ENCODE measurements around the gene FGF19. TPM values are rescaled to one million over a fixed set of nuclear protein-coding genes. Genes with fewer than 3 reads are reported as not detected.
"Not testable (repeated sequence)": the region's sequence is repeated elsewhere in the genome, so short reads cannot be mapped to it uniquely, and the experiment has no call there.

Gene FGF19
- total RNA-seq, 1 donor from 2014 or later: not detected

DNA sequence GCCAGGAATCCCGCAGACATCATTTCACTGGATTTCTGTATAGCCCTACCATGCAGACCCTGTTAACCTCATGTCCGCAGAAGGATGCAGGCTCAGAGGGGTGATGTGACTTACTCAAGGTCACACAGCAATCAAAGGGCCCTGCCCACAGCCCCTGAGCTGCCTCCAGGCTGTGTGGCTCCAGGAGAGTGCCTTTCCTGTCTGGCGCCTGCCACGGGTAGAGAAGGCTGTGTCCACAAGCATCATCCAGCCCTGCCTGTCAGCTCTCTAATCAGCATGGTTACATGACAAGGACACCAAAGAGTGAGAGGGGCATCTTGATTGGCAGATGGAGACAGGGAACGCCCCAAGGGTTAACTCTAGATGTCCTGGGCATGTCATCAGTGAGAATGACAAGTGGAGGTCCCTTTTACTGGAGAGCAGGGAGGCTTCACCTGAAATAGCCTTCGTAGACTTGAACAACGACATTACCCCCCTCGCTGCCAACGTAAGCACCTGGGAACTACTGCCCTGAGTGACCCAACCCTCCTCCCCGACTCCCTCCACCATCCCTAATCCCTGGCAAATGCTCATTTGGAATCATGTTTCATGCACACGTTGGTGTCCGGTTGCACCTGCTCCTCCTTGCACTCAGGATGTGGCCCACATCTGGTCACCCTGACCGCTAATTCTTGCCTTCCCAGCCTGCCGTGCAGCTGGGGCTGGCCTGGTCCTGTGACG lies 6.9 kb downstream of the FGF19 start:
- no peak for DNase-seq (ENCODE audit: low read depth in 2 of 2)

DNA sequence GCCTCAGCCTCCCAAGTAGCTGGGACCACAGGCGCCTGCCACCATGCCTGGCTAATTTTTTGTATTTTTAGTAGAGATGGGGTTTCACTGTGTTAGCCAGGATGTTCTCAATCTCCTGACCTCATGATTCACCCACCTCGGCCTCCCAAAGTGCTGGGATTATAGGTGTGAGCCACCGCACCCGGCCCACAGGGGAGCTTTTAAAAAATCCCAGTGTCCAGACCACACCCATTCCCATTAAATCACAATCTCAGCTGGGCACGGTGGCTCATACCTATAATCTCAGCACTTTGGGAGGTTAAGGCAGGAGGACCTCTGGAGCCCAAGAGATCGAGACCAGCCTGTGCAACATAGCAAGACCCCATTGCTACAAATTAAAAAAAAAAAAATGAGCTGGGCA lies 7.8 kb downstream of the FGF19 start:
- not testable (repeated sequence) for DNase-seq (ENCODE audit: low read depth in 2 of 2)

DNA sequence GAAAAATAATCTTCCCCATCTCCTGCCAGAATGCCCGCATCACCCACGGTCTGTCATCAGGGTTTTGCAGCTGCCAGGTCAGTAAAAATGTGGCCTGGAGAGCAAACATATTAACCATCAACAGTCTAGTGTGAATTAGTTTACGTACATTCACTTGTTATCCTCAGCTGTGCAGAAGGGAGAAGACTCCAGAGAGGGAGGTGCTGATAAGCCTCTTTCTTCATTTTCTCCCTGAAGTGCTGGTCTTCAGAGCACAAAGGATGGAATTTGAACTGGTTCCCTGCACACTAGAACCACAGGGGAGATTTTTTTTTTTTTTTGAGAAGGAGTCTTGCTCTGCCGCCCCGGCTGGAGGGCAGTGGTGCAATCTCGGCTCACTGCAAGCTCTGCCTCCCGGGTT lies 8.2 kb downstream of the FGF19 start:
- no peak for DNase-seq (ENCODE audit: low read depth in 2 of 2)

DNA sequence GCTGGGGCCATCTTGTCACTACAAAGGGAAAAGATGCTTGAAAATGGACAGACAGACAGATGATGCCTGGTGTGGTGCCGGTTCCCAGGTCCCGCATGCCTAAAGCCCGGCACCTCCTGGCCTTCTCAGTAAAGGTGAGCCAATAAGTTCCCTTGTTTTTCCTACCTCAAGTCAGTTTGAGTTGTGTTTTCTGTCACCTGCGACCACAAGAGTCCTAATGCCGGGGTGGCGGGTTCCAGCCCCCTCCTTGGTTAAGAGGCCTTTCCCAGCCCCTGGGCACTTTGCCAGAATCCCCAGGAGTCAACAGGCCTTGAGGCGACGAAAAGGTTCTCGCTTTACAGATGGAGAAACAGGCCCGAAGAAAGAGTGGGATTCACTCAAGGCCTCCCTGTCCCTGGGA lies 9.0 kb downstream of the FGF19 start:
- DNase-seq (ENCODE audit: low read depth in 2 of 2): no peak

DNA sequence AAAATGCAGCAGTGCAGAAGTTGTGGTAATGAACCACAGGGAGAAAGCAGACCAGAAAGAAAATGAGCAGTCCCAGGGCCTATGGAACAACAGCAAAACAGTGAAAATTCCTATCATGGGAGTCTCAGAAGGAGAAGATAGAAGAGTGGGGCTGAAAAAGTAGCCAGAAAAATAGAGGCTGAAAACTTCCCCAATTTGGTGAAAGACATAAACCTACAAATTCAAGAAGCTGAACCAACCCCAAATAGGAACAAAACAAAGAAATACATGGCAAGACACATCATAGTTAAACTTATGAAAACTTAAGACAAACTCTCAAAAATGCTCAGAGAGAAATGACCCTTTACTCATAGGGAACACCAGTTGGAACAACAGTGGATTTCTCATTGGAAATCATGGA lies 11.4 kb downstream of the FGF19 start:
- DNase-seq (ENCODE audit: low read depth in 2 of 2): no peak

DNA sequence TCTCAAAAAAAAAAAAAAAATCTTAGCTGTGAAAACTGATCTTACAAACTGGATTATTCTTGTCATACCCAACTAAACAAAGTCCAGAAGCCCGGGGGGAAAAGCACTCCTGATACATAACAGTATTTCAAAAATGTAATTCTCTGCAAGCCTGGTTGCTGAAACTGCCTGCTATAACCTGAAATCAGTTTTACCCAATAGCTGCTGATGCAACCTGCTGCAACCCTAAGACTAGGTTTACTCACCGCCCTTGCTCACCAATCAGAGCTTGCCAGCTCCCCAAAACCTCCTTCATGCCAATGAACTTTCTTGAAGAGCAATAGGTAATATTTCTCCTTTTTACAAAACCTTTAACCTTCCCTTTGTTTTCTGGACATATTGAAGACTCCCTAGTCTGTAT lies 12.4 kb downstream of the FGF19 start:
- no peak for DNase-seq (ENCODE audit: low read depth in 2 of 2)

DNA sequence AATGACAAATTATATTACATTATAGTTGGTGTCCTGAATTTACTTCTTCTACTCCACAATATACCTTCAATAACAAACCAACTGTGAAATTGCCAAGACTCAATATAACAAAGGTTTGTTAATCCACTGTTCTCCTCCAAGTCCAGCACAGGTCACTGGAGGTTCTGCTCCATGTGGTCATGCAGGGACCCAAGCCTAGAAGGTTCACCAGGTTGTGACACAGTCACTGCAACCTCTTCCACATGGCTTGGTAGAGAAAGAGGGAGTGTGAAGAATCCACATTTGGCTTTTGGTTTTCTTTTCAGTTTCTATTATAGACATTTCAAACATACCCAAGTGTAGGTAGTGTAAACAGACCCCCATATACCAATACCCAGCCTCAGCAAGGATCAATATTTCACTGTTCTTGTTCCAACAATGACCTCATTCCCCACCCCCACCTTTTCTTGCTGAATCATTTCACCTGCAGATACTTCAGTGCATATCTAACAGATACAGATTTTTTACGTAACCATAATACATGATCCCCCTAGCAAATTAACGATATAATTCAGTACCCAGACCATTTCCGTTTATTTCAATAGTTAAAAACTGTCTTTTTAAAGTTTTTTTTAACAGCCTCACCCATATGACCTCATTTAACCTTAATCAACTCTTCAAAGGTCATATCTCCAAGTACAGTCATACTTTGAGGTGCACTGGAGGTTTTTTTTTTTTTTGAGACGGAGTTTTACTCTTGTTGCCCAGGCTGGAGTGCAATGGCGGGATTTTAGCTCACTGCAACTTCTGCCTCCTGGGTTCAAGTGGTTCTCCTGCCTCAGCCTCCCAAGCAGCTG lies 14.1 kb downstream of the FGF19 start:
- DNase-seq (ENCODE audit: low read depth in 2 of 2): no peak

DNA sequence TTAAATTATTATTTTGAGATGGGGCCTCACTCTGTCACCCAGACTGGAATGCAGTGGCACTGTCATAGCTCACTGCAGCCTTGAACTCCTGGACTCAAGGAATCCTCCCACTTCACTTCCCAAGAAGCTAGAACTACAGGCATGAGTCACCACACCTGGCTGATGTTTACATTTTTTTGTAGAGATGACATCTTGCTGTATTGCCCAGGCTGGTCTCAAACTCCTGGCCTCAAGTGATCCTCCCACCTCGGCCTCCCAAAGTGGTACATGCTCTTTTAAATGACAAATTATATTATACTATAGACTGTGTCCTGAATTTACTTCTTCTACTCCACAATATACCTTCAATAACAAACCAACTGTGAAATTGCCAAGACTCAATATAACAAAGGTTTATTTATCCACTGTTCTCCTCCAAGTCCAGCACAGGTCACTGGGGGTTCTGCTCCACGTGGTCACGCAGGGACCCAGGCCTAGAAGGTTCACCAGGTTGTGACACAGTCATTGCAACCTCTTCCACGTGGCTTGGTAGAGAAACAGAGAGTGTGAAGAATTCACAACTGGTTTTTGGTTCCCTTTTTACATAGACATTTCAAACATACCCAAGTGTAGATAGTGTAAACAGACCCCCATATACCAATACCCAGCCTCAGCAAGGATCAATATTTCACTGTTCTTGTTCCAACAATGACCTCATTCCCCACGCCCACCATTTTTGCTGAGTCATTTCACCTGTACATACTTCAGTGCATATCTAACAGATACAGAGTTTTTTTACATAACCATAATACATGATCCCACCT lies 15.7 kb downstream of the FGF19 start:
- not testable (repeated sequence) for DNase-seq (ENCODE audit: low read depth in 2 of 2)

DNA sequence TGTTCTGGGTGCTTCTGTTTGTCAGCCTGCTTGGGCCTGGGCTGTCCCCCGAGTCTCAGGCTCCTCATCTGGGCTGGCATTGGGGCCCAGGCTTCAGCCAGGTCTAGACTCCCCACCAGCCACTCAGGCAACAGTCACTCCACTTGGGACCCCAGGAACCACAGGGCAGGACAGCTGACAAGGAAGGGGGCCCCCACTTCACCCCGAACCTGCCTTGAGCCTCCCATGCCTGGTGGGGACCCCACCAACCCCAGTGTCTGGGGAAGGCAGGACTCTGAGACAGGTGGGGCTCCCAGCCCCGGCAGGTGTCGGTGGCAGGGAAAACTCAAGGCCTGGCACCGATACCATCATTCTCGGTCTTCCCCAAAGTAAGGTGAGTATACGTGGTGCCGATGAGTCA lies 17.0 kb downstream of the FGF19 start:
- DNase-seq (ENCODE audit: low read depth in 2 of 2): no peak

DNA sequence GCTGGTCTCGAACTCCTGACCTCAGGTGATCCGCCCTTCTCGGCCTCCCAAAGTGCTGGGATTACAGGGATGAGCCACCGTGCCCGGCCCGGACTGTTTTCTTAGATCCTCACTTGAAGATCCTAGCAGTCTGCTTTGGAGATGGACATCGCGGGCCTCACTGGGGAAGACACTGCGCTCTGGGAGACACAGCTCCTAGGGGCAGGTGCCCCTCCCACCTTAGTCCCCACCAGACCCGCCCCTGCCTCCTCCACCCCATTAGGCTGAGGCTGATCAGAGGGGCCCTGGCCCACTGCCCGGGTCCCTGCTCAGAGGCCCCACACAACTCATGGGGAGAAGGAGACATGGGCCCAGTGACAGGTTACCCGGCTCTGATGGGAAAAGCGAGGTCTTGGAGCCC lies 17.4 kb downstream of the FGF19 start:
- DNase-seq (ENCODE audit: low read depth in 2 of 2): no peak

DNA sequence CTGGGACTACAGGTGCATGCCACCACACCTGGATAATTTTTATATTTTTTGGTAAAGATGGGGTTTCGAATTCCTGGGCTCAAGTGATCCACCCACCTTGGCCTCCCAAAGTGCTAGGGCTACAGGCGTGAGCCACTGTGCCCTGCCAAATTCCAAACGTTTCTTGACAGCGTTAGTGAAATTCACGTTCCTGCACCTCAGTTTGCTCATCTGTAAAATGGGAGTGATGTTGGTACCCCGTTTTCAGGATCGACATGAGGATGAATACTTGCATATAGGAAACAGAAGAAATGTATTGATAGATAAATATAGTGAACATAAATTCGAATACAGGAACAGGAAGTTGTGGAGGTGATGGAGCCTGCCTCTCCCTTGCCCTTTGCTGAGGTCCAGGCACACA lies 18.5 kb downstream of the FGF19 start:
- no peak for DNase-seq (ENCODE audit: low read depth in 2 of 2)

DNA sequence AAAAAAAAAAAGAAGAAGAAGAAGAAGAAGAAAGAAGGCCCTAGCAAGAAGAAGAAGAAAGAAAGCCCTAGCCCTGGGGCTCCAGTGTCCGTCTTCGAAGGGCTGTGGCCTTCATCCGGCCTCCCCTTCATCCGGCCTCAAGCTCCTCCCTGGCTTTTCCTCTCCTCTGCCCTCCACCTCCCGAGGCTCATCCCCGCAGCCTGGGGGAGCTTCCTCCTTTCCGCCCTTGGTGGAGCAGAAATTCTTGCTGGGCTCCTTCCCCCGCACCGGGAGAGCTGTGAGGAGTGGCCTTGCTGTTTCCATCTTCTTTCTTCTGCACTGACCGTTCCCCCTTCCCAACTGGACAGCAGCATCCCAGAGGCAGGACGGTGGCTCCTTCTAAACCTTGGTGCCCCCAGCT lies 19.2 kb downstream of the FGF19 start:
- DNase-seq (ENCODE audit: low read depth in 2 of 2): no peak

DNA sequence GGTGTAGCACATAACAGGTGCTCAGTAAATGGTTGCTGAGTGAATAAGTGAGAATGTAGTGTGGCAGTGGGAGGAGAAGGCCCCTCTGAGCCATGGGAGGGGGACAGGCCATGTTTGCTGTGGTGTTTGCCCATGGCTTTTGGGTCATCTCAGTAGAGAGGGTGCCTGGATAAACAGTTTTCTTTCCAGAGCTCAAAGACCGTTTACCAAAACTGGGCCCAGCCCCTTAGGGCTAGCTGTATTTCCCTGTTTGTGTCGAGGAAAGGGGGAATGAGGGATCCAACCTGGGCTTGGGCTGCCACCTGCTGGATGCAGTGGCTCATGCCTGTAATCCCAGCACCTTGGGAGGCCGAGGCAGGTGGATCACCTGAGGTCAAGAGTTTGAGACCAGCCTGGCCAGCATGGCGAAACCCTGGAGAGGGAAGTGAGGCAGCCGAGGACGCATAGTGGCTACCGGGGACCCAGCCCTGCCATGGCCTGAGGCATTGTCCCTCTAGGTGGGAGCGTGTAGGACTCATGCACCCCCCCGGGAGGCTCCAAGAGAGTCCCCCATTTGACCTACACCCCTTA lies 20.0 kb downstream of the FGF19 start:
- DNase-seq (ENCODE audit: low read depth in 2 of 2): peak in 1 of 2 donors; percentile 52

DNA sequence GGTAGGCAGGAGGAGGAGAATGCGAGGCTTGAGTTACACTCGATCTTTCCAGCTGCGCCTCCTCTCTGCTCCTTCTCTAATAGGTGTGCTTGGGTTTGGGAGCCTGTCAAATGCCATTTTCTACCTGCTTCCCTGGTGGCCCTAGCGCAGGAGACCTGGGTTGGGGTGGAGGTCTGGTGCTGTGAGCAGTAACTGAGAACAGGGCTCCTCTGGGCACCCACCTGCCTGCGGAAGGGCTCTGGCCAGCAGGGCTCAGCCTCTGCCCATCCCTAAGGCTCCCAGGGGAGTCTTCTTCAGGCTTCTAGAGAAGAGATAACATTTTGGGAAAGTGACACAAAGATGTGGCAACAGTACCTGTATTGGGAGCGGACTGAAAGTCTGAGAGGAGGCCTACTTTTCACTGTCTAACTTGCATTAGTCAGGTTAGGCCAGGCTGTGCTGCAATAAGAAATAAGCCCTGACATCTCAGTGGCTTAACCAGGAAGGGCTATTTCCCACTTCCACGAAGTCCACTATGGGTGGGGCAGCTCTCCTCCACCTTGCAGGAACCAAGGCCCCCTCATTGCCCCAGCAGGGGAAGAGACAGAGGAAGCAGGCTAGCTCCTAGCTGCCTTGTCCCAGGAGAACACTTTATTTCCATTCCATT lies 21.0 kb downstream of the FGF19 start:
- DNase-seq (ENCODE audit: low read depth in 2 of 2): no peak

DNA sequence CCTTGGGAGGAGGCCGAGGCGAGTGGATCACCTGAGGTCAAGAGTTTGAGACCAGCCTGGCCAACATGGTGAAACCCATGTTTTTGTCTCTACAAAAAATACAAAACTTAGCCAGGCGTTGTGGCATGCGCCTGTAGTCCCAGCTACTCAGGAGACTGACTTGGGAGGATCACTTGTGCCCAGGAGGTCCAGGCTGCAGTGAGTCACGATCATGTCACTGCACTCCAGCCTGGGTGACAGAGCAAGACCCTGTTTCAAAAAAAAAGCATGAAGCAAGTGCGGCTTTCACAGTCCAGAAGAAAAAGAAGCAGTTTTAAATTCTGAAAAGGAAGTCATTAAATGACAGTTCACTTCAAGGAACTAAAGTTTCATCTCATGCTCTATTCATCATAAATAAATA lies 21.6 kb downstream of the FGF19 start:
- DNase-seq (ENCODE audit: low read depth in 2 of 2): no peak

DNA sequence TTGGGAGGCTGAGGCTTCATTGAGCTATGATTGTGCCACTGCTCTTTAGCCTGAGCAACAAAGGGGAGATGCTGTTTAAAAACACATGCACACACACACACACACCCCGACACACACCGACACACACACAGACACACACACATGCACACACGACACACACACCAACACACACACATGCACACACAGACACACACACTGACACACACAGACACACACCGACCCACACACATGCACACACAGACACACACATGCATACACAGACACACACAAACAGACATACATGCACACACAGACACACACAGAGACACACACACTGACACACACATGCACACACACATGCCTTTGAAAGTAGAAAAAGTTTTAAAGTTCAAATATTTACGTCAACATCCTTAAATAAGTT lies 23.1 kb downstream of the FGF19 start:
- DNase-seq (ENCODE audit: low read depth in 2 of 2): no peak

DNA sequence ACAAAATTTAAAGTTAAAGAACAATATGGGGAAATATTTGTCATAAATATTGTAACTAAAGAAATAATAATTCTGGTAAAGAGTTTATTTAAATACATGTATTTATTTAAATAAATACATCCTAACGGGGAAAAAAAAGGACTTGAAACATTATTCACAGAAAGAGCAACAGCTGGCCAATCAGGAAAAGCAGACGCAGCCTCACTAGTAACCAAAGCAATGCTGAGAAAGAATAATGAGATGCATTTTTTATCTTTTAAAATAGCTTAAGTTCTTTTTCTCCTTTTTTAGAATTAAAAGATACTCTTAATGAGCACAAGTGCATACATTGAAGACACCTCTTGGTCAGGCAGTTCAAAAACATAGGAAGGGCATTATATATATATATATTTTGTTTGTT lies 26.1 kb downstream of the FGF19 start:
- no peak for DNase-seq (ENCODE audit: low read depth in 2 of 2)

DNA sequence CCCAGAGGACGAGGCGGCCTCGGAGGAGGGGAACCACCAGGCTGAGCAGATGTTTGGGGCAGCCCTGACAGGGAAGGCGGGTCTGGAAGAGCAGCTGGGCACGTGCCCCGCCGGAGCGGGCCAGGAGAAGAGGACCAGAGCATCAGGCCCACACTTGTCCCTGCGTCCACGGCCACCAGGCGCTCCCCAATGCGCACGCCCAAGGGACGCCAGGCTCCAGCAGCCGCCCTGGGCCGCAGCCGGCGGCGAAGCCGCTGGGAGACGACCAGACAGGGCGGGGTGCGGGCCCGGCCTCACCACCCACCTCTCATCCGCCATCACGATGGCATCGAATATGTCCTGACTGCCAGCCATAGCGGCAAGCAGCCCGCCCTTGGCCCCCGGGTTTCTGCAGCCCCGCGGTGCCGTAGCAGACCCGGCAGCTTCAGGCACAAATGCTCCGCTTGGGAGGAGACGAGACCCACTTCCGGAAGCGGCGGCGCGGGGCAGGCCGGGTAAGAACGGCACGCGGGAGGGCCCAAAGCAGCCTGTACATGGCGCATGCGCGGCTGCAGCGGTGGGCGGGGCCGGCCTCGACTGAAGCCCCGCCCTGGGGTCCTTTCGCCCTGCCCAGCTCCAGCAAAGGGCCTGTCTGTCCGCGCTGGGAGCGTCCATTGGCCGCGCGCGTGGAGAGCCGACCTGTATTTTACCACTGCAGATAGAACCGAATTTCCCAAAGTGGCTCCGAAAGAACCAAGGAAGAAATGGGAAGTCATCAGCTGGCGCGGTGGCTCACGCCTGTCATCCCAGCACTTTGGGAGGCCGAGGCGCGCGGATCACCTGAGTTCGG lies 28.7 kb downstream of the FGF19 start, which contains the start of gene LTO1:
Gene LTO1 (minus strand): TSS at position 468 of the 829 bp plus-strand sequence. CDS start 114 bp downstream, at position 354.
- DNase-seq (ENCODE audit: low read depth in 2 of 2): peak; percentile 97 to 98

DNA sequence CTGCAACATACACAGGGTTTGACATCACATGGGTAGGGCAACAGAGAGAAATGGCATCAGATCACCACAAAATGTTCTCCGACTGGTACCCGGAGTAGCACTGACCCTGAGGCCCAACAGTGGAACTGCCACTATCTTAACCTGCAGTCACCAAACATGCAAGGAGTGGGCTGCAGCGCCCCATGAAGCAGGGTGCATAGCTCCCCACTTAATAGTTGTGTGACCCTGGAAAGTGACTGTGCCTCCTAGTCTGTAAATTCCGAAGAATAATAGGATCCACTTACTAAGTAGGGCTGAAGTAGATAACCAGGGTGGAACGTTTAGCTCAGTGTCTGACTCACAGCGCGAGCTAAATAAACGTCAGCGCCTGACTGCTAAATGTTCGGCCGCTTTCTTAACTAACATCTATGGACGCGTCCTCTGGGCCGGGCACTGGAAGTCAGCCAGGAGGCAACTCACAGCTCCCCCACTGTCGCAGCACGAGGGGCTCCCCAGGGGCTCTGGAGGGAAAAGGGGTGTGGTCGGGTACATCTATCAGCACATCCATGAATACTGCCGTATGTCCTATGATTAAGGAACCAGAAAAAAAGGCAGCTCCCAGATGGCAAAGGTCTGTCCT lies 29.4 kb downstream of the FGF19 start:
- peak; percentile 52 to 82 for DNase-seq (ENCODE audit: low read depth in 2 of 2)
